Trophoblast cell (in vitro differentiated cells and primary cell): ENCODE results near the gene FRMD6.
A peak's percentile ranks its signal among the peaks of the same experiment; 100 is the strongest.

Source experiments
- DNase-seq, 2 donors: peaks; one replicate each; pipeline ENCODE4 v3.0.0-alpha.2; 2016
- H2AFZ ChIP-seq: 2 replicates; pipeline ENCODE4 v1.6.1; 2013; ENCODE audit warnings: low read length, moderate library complexity, mild to moderate bottlenecking; ENCODE audit not compliant: insufficient read depth, poor library complexity
- H2AK5ac ChIP-seq: 2 replicates; pipeline ENCODE4 v1.6.1; 2013; ENCODE audit warnings: mild to moderate bottlenecking, low read length
- H2BK120ac ChIP-seq: 2 replicates; pipeline ENCODE4 v1.6.1; 2013; ENCODE audit warnings: low read length, mild to moderate bottlenecking, moderate library complexity; ENCODE audit not compliant: insufficient read depth, poor library complexity
- H2BK12ac ChIP-seq: 2 replicates; pipeline ENCODE4 v1.6.1; 2013; ENCODE audit warnings: mild to moderate bottlenecking, low read length, moderate library complexity
- H2BK5ac ChIP-seq: 2 replicates; pipeline ENCODE4 v1.6.1; 2013; ENCODE audit warnings: low read length, low read depth, moderate library complexity, mild to moderate bottlenecking; ENCODE audit not compliant: poor library complexity
- H3K14ac ChIP-seq: 2 replicates; pipeline ENCODE4 v1.6.1; 2013; ENCODE audit warnings: mild to moderate bottlenecking, low read length
- H3K18ac ChIP-seq: 2 replicates; pipeline ENCODE4 v1.6.1; 2013; ENCODE audit warnings: mild to moderate bottlenecking, low read length
- H3K23ac ChIP-seq: 2 replicates; pipeline ENCODE4 v1.6.1; 2013; ENCODE audit warnings: low read length
- H3K27ac ChIP-seq: 2 replicates; pipeline ENCODE4 v1.5.1; 2013; ENCODE audit warnings: low read depth, mild to moderate bottlenecking, inconsistent platforms, low read length, moderate library complexity
- H3K27me3 ChIP-seq: 2 replicates; pipeline ENCODE4 v1.6.1; 2013; ENCODE audit warnings: inconsistent platforms, mild to moderate bottlenecking, low read length, moderate library complexity; ENCODE audit not compliant: insufficient read depth
- H3K36me3 ChIP-seq, 2 experiments: 1 replicate in 1 of 2; 2 replicates in 1 of 2; pipeline ENCODE4 v1.6.1; 2013; ENCODE audit warnings: low read length in 2 of 2, mild to moderate bottlenecking in 2 of 2, moderate library complexity in 1 of 2; ENCODE audit not compliant: insufficient read depth in 2 of 2, control insufficient read depth in 1 of 2
- H3K4ac ChIP-seq: 2 replicates; pipeline ENCODE4 v1.6.1; 2013; ENCODE audit warnings: low read depth, mild to moderate bottlenecking, low read length, moderate library complexity
- H3K4me1 ChIP-seq, 2 experiments: 1 replicate in 1 of 2; 2 replicates in 1 of 2; pipeline ENCODE4 v1.6.1; 2013; ENCODE audit warnings: low read length in 2 of 2, mild to moderate bottlenecking in 2 of 2, moderate library complexity in 1 of 2; ENCODE audit not compliant: insufficient read depth in 2 of 2, control insufficient read depth in 1 of 2
- H3K4me2 ChIP-seq: 2 replicates; pipeline ENCODE4 v1.6.1; 2013; ENCODE audit warnings: inconsistent platforms, mild to moderate bottlenecking, low read length, moderate library complexity
- H3K4me3 ChIP-seq: 2 replicates; pipeline ENCODE4 v1.5.1; 2013; ENCODE audit warnings: mild to moderate bottlenecking, low read depth, low read length, inconsistent platforms
- H3K79me1 ChIP-seq: one replicate; pipeline ENCODE4 v1.6.1; 2013; ENCODE audit warnings: low read length
- H3K79me2 ChIP-seq: 2 replicates; pipeline ENCODE4 v1.6.1; 2013; ENCODE audit warnings: low read length, mild to moderate bottlenecking; ENCODE audit not compliant: control insufficient read depth, insufficient read depth, poor library complexity
- H3K9ac ChIP-seq: 2 replicates; pipeline ENCODE4 v1.6.1; 2013; ENCODE audit warnings: mild to moderate bottlenecking, low read length
- H3K9me3 ChIP-seq: 2 replicates; pipeline ENCODE4 v1.6.1; 2013; ENCODE audit warnings: low read depth, mild to moderate bottlenecking, control low read depth, inconsistent platforms, low read length; ENCODE audit not compliant: insufficient read depth
- H4K12ac ChIP-seq: 2 replicates; pipeline ENCODE4 v1.6.1; 2013; ENCODE audit warnings: low read depth, mild to moderate bottlenecking, low read length, moderate library complexity
- H4K8ac ChIP-seq: 2 replicates; pipeline ENCODE4 v1.6.1; 2013; ENCODE audit warnings: low read depth, mild to moderate bottlenecking, low read length, moderate library complexity
- H4K91ac ChIP-seq: one replicate; pipeline ENCODE4 v1.6.1; 2013; ENCODE audit warnings: low read depth, mild to moderate bottlenecking, low read length, moderate library complexity
- WGBS: extraction: QIAGEN DNeasy Blood & Tissue Kit; methylation state at CpG from one replicate; pipeline ENCODE4 v1.1.7; 2013; ENCODE audit warnings: missing lambda C conversion rate; ENCODE audit not compliant: insufficient read length, insufficient coverage; ENCODE audit errors: extremely low coverage; 5-methylcytosine and 5-hydroxymethylcytosine counted together

FRMD6 gene

DNA sequence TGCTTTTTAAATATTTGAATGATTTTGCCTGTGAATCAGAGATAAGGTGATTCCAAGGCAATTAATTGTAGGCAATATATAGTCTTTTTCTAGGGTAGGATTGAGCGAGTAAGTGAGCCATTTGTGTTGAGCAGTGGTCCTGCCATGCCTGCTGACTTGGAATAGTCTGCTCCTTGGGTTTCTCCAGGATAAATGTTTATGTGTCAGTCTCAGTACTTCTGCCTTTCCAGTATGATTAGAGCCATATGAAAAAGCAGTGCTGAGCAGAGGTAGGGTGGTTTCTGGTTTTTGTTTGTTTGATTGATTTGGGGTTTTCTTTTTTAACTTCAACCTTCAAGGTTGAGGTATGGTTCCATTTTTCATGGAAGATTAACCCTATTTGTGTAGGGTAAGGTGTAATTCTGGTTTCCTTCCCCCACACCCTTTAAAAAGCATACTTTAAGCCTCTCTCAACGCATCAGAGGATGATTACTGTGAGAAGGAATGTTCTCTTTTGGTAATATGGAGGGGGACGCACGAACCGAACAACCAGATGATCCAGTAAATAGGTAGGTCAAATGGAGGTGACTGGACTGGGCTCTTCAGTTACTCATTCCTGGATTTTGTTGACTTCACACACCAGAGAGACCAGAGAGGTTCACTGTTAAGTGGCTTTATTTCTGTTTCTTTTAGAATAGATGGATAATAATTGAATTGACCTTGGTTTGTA lies 22.7 kb downstream of the FRMD6 start:
- no peak overlapping the region for H2BK5ac ChIP-seq
- H3K18ac ChIP-seq: no peak overlapping the region
- no peaks in the 10 kb centered on the region for H3K79me1 ChIP-seq
- H3K9me3 ChIP-seq: no peaks in the 10 kb centered on the region
- H2BK12ac ChIP-seq: no peak overlapping the region
- H3K23ac ChIP-seq: no peak overlapping the region
- no peak overlapping the region for H3K27ac ChIP-seq
- H2AK5ac ChIP-seq: no peak overlapping the region
- H3K4me2 ChIP-seq: no peak overlapping the region
- H3K36me3 ChIP-seq: peaks cover 6 to 9% of the 10 kb centered on the region in 2 experiments
- H4K12ac ChIP-seq: no peak overlapping the region
- no CpG with 5 or more reads among the region's 5 CpGs for WGBS
- H3K14ac ChIP-seq: no peak overlapping the region
- H3K27me3 ChIP-seq: no peaks in the 10 kb centered on the region
- peaks cover 2% of the 10 kb centered on the region for H3K79me2 ChIP-seq
- peak in 1 of 2 donors; percentile 16 for DNase-seq
- H3K4me1 ChIP-seq: peaks cover 2 to 5% of the 10 kb centered on the region in 2 experiments
- no peak overlapping the region for H4K91ac ChIP-seq
- no peak overlapping the region for H3K9ac ChIP-seq
- no peak overlapping the region for H4K8ac ChIP-seq
- peak overlapping the region; percentile 38 for H3K4ac ChIP-seq
- H2BK120ac ChIP-seq: no peak overlapping the region
- H3K4me3 ChIP-seq: no peak overlapping the region
- H2AFZ ChIP-seq: no peak overlapping the region

DNA sequence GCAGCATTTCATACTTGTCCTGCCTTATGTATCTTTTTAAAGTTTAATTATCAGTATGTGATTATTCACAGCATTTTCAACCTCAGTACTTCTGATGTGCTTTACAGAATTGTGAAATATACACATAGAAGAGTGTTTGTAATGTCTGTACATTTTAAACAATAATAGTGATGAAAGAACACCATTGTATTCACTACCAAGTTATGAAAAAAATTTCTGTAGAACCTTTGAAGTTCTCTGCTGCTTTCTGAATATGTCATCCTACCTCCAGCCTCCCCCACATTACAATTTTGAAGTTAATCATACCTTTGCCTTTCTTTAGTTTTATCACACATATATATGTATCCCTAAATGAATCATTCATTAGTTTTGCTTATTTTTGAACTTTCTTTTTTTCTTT lies 24.8 kb downstream of the FRMD6 start:
- Histone ChIP-seq H3K79me1 (no peaks in the 10 kb centered on the region), H3K23ac (no peak overlapping the region), H3K14ac (no peak overlapping the region)

DNA sequence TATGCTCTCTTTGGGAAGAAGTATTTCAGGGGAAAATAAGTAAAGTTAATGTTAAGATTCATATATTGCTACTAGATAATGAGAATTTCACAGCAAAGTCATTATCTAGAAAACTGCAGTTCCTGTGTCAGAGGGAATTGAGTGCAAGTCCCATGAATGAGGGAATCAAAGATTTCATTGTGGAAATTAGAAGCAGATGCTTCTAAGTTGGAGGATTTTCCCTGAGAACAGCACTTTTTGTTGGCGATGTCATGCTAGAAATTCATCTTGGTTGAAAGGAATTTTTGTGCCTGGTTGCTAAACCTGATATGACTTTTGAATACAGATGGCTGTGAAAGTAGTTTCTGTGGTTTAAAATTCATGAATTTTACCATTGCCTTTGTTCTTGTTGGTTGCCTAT lies 25.6 kb downstream of the FRMD6 start:
- H3K14ac ChIP-seq: no peak overlapping the region
- H2AK5ac ChIP-seq: no peak overlapping the region
- no peaks in the 10 kb centered on the region for H3K9me3 ChIP-seq
- no peak overlapping the region for H4K91ac ChIP-seq
- H2BK12ac ChIP-seq: no peak overlapping the region
- no peak overlapping the region for H3K4me3 ChIP-seq
- H3K27me3 ChIP-seq: no peaks in the 10 kb centered on the region
- no CpG with 5 or more reads among the region's 1 CpG for WGBS
- no peak overlapping the region for H3K9ac ChIP-seq
- peaks cover 2 to 9% of the 10 kb centered on the region in 2 experiments for H3K36me3 ChIP-seq
- H3K79me1 ChIP-seq: no peaks in the 10 kb centered on the region
- no peak overlapping the region for H3K23ac ChIP-seq
- H4K12ac ChIP-seq: no peak overlapping the region
- no peak overlapping the region for H3K18ac ChIP-seq
- H3K4me2 ChIP-seq: no peak overlapping the region
- H4K8ac ChIP-seq: no peak overlapping the region
- DNase-seq: peak in 1 of 2 donors; percentile 10
- H2AFZ ChIP-seq: no peak overlapping the region
- peaks cover 2% of the 10 kb centered on the region for H3K79me2 ChIP-seq
- H3K4me1 ChIP-seq: peaks cover 2 to 10% of the 10 kb centered on the region in 2 experiments
- H2BK5ac ChIP-seq: no peak overlapping the region
- H3K27ac ChIP-seq: no peak overlapping the region
- H2BK120ac ChIP-seq: no peak overlapping the region
- H3K4ac ChIP-seq: peak overlapping the region; percentile 46

More for the DNA sequence above, 24.8 kb downstream of the FRMD6 start:
- Histone ChIP-seq H3K9me3 (no peaks in the 10 kb centered on the region), H3K4me2 (no peak overlapping the region), H3K36me3 (peaks cover 2 to 9% of the 10 kb centered on the region in 2 experiments), H4K8ac (no peak overlapping the region), H2BK120ac (no peak overlapping the region), H4K91ac (no peak overlapping the region), H3K4me3 (no peak overlapping the region), H3K4ac (no peak overlapping the region), H3K18ac (no peak overlapping the region), H3K79me2 (peaks cover 2% of the 10 kb centered on the region), H3K4me1 (peaks cover 2 to 10% of the 10 kb centered on the region in 2 experiments), H3K27ac (no peak overlapping the region), H2BK5ac (no peak overlapping the region), H3K9ac (no peak overlapping the region), H3K27me3 (no peaks in the 10 kb centered on the region), H4K12ac (no peak overlapping the region), H2AK5ac (no peak overlapping the region), H2BK12ac (no peak overlapping the region), H2AFZ (no peak overlapping the region)
- peak; percentile 7 to 82 for DNase-seq

DNA sequence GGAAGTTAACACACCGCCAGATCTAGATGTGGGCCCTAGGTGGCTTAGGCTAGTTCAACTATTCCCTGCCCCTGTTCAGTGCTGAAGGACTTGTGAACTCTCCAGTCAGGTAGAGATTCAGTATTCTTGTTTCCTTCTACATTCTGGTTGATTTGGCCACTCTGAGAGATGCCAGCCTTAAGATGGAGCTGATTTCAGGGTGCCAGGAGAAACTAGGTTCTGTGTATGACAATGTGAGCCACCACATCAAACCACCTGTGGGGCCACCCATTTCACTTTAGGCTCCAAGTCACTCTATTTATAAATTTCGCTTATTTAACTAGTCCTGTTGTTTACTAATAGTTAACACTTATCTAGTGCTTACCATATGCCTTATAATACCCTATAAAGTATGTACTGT lies 26.0 kb downstream of the FRMD6 start:
- Histone ChIP-seq H2BK120ac (no peak overlapping the region), H4K8ac (no peak overlapping the region), H4K12ac (no peak overlapping the region), H2BK12ac (no peak overlapping the region), H3K4ac (peak overlapping the region; percentile 35), H4K91ac (no peak overlapping the region), H3K23ac (no peak overlapping the region), H3K4me1 (peaks cover 2 to 10% of the 10 kb centered on the region in 2 experiments), H2BK5ac (no peak overlapping the region), H3K79me1 (no peaks in the 10 kb centered on the region), H3K9ac (no peak overlapping the region), H2AK5ac (no peak overlapping the region), H3K9me3 (no peaks in the 10 kb centered on the region), H3K4me2 (no peak overlapping the region), H3K18ac (no peak overlapping the region), H3K79me2 (peaks cover 2% of the 10 kb centered on the region), H3K27ac (no peak overlapping the region), H2AFZ (no peak overlapping the region), H3K14ac (no peak overlapping the region), H3K36me3 (peaks cover 3 to 10% of the 10 kb centered on the region in 2 experiments), H3K4me3 (no peak overlapping the region), H3K27me3 (no peaks in the 10 kb centered on the region)
- no CpG with 5 or more reads among the region's 2 CpGs for WGBS
- DNase-seq: no peak
